Gastrocnemius medialis (tissue), 4 donors: ENCODE data around the gene MAMDC4.

ENCODE experiments used
- POLR2A ChIP-seq, 2 donors: fragments of 450-650 bp; IDR thresholded peaks; one replicate each; pipeline ENCODE4 v1.6.1; 2017; ENCODE audit warnings: antibody characterized with exemption in 2 of 2, mild to moderate bottlenecking in 2 of 2, moderate library complexity in 2 of 2
- TF ChIP-seq, protein P1 (sequence below), 5 experiments: fragments of 450-650 bp in 3 of 5; fragments of 200-600 bp in 2 of 5; sonication (generic) in 2 of 5; IDR thresholded peaks in 4 of 5; conservative IDR thresholded peaks in 1 of 5; 1 replicate in 4 of 5; 2 replicates in 1 of 5; pipeline ENCODE4 v1.5.1; 2016 to 2019; ENCODE audit warnings: antibody characterized with exemption in 5 of 5, mild to moderate bottlenecking in 3 of 5, moderate library complexity in 3 of 5

DNA sequence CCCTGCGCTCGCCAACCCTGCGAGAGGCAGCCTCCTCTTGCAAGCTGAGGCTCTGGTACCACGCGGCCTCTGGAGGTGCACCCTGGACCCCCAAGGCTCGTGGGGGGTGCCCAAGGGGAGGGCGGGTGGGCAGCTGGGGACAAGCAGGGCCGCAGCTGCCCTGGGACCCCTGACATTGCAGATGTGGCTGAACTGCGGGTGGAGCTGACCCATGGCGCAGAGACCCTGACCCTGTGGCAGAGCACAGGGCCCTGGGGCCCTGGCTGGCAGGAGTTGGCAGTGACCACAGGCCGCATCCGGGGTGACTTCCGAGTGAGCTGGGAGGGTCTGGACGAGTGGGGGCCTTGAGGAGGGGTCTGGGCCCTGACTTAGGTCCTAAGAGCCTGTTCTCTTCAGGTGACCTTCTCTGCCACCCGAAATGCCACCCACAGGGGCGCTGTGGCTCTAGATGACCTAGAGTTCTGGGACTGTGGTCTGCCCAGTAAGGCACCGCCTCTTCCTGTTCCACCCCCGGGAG is 1.5 kb downstream of the MAMDC4 start:
- no peak for TF ChIP-seq POLR2A (IDR thresholded peaks at IDR 0.05)
- TF ChIP-seq, protein P1, sequence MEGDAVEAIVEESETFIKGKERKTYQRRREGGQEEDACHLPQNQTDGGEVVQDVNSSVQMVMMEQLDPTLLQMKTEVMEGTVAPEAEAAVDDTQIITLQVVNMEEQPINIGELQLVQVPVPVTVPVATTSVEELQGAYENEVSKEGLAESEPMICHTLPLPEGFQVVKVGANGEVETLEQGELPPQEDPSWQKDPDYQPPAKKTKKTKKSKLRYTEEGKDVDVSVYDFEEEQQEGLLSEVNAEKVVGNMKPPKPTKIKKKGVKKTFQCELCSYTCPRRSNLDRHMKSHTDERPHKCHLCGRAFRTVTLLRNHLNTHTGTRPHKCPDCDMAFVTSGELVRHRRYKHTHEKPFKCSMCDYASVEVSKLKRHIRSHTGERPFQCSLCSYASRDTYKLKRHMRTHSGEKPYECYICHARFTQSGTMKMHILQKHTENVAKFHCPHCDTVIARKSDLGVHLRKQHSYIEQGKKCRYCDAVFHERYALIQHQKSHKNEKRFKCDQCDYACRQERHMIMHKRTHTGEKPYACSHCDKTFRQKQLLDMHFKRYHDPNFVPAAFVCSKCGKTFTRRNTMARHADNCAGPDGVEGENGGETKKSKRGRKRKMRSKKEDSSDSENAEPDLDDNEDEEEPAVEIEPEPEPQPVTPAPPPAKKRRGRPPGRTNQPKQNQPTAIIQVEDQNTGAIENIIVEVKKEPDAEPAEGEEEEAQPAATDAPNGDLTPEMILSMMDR (IDR thresholded peaks at IDR 0.05 in 4 of 5, conservative IDR thresholded peaks at IDR 0.05 in 1 of 5) = no peak
